GM08714 (cell line): ENCODE data around the gene CDHR5.

ENCODE experiments used
- H3K4me3 ChIP-seq: fragments of 200-500 bp; sonication (Bioruptor generic); 2 replicates; pipeline ENCODE4 v1.5.1; 2014; ENCODE audit warnings: mild to moderate bottlenecking, low read length, inconsistent platforms
- ZNF274 ChIP-seq: IDR thresholded peaks from 2 replicates; pipeline ENCODE4 v1.6.1; 2012; ENCODE audit warnings: mild to moderate bottlenecking, low read depth, low read length

The CDHR5 gene

DNA sequence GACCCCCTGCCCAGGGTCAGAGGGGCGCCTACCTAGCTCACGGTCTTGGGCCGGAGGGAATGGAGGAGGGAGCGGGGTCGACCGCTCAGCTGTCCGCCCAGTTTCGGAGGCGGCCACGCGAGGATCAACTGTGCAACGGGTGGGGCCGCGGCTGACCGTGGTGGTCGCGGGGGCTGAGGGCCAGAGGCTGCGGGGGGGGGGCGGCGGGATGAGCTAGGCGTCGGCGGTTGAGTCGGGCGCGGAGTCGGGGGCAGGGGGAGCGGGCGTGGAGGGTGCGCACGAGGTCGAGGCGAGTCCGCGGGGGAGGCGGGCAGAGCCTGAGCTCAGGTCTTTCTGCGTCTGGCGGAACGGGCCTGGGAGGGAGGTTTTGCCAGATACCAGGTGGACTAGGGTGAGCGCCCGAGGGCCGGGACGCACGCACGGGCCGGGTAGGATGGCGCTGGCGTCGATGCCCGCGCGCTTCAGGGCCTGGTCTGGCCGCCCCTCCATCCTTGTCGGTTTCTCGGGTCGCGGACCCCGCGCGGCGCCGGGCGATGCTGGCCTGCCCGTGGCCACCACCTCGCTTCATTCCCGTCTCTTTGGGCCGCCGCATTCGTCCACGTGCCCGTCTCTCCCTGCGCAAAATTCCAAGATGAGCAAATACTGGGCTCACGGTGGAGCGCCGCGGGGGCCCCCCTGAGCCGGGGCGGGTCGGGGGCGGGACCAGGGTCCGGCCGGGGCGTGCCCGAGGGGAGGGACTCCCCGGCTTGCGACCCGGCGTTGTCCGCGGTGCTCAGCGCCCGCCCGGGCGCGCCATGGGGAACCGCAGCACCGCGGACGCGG is 12.0 kb upstream of the CDHR5 start, which contains the start of gene DRD4:
DRD4 (plus strand) TSS at position 759 of the 822 bp plus-strand sequence; CDS start at position 795, 36 bp downstream.
- no peak for TF ChIP-seq ZNF274
- no peak within 1 kb of the TSS for H3K4me3 ChIP-seq

DNA sequence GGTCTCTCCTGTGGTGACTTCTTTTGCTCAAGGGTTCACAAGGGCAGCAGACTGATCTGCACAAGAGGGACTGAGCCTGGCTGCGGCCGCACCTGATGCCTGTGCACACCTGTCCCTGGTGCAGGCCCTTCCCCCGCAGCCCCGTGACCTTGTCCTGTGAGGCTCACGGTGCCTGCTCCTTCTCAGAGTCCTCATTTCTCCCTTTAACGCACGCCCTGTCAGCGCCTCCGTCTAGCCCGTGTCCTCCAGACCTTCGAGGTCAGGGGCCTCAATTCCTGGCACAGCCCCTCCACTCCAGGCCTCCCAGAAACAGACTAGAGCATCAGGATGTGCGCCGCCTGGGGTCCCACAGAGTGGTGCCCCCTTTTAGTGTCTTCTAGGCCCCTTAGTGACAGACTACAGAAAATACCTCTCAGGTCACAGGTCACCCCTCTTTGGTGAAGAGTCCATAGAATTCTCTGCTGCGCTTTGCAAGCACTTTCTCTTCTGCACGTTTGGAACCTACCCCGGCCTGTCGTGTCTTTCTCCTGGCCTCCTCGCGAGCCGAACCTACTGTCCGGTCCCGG is 11.3 kb upstream of the CDHR5 start:
- H3K4me3 ChIP-seq: no peak overlapping the region

DNA sequence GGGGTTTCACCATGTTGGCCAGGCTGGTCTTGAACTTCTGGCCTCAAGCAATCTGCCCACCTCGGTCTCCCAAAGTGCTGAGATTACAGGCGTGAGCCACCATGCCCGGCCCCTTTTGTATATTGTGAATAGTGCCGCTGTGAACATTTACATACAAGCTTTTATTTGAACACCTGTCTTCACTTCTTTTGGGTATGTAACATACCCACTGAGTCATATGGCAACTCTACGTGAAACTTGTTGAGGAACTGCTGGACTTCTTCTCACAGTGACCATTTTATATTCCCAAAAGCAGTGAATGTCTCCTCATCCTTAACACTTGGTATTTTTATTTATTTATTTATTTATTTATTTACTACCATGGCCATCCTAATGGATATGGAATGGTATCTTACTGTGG is 6.1 kb upstream of the CDHR5 start:
- TF ChIP-seq ZNF274: no peak
- no peak overlapping the region for H3K4me3 ChIP-seq

More for the DNA sequence above, 11.3 kb upstream of the CDHR5 start:
- no peak for TF ChIP-seq ZNF274

DNA sequence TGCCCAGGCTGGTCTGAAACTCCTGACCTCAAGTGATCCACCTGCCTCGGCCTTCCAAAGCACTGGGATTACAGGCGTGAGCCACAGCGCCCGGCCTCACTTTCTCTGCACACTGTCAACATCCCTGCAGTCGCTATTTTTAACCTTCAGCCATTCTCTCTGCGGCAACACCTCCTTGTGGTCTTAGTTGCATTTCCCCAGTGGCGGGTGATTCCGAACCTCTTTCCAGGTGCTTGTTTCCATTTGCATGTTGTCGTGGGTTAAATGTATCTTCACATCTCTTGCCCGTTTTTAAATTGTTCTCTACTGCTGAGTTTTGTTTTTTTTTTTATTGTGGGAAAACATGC is 4.5 kb upstream of the CDHR5 start:
- no peak overlapping the region; the same call in 1 of the 2 replicates for H3K4me3 ChIP-seq
- no peak for TF ChIP-seq ZNF274

DNA sequence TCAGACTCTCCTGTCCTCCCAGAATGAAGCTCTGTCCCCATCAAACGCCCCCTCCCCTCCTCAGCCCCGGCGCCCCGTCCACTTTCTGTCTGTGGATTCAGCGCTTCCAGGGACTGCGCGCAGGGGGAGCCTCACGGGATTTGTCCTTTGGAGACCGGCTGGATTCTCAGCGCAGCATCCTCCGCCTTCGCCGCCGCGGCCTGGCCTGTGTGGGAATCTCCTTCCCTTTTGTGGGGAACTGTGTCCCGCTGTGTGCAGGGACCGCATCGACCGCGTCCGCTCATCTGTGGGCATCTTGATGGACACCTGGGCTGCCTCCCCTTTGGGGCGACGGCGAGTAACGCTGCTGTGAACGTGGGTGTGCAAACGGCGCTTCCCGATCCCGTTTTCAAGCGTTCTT is 3.3 kb upstream of the CDHR5 start:
- TF ChIP-seq ZNF274: no peak
- no peak overlapping the region; the same call in 1 of the 2 replicates for H3K4me3 ChIP-seq

DNA sequence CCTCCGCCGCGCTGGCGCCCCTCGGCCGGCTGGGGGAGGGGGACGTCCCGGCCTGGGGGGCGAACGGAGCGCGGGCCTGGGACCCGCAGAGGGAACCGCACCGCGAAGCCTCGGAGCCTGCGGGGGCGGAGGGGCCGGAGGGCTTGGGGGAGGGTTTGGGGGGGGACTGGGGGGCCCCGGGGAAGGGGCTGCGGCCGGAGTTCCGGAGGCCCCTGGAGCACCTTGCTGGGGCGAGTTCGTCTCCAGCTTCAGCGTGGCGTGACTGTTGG is 2.5 kb upstream of the CDHR5 start:
- TF ChIP-seq ZNF274: no peak
- H3K4me3 ChIP-seq: no peak overlapping the region

DNA sequence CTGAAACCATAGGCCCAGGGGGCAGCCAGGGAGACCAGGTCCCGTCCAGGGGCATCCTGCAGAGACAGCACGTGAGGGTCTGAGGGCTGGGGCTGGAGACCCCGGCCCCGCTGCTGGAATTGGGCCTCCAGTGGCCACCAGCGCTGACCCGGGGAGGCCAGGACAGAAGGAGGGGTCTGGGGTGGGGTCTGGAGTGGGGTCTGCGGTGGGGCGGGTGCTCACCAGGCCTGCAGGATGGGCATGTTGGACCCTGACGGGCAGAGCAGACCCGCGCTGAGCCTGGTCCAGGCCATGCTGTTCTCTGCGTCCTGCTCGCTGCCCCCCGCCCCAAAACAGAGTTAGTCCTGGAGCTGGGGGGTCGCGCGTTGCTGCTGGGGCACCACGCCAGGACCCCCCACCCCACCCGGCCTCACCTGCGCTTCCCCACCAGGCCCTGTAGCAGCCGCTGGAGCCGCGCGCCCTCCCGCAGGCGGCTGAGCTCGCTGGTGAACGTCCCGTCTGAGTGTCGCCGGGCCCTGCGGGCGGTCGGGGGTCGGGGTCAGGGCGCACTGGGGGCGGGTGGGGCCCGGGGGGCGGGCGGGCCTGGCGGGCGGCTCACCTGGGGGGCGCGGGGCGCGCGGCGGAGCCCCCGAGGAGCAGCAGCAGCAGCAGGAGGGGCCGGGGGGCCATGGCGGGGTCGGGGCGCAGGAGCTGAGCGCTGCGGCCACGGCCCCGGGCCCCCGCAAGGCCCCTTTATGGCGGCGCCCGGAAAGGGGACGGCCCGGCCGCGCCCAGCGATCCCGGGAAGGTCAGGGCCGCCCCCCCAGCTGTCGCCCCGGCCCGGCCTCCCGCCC is 1.9 kb upstream of the CDHR5 start, which contains the start of gene SCT:
SCT (minus strand) TSS at position 707 of the 833 bp plus-strand sequence; CDS start at position 669, 38 bp downstream.
- H3K4me3 ChIP-seq: no peak within 1 kb of the TSS

DNA sequence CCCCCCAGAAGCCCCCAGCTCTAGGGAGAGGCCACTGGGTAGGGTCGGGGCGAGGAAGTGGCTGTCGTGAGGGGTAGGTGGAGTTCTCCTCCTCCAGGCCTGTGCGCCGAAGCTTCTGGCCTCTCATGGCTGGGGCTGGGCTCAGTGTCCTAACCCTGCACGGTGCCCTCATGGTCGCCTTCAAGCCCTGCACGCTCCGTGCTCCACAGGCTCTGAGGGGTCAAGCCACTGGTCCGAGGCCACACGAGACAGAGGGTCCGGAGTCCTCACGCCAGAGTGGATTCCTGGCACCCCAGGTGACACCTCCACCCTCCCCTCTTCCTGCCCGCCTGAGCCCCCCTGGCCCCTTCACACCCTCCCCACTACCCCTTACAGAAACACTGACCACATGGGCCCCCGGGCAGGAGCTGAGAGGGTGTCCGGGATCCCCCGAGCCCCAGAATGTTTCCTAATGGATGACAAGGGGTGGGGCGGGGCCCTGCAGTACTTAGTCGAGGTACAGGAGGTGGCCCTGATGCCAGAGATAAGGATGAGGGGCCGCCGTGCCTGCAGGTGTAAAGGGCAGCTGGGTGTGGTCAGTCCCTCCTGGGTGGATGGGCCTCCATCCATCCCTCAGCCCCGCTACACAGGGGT is 997 bp upstream of the CDHR5 start:
- H3K4me3 ChIP-seq: no peak overlapping the region
- TF ChIP-seq ZNF274: no peak

More for the DNA sequence above, 1.9 kb upstream of the CDHR5 start, which contains the start of gene SCT:
- no peak for TF ChIP-seq ZNF274

DNA sequence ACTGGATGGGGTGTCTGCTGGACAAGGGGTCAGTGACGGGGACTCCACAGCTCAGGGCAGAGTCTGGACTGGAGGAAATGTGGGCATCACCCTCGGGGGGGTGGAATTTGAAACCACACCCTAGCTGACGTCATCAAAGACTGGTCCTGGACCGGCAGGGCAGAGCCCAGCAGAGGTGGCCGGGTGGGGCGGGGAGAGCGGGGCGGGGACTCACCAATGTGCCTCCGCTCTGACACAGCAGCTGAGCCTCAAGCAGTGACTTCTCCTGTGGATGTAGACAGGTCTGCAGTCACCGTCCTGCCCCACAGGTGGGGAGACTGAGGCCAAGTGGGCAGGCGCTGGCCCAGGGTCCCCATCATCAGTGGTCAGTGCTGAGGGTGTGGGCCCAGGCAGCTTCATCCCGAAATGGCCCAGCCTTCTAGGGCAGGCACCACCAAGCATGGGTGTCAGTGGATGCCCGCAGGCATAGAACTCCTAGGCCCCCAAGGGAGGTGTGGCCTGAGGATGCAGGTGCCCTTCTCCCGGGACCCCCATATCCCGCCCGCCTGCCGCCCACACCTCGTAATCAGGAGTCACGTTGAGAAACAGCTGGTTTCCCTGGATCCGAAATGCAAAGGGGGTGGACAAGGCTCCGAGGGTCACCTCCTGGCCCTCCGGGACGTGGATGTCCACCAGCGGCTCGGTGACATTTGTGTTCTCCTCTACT is 603 bp downstream of the CDHR5 start:
- TF ChIP-seq ZNF274: no peak
- no peak overlapping the region for H3K4me3 ChIP-seq

DNA sequence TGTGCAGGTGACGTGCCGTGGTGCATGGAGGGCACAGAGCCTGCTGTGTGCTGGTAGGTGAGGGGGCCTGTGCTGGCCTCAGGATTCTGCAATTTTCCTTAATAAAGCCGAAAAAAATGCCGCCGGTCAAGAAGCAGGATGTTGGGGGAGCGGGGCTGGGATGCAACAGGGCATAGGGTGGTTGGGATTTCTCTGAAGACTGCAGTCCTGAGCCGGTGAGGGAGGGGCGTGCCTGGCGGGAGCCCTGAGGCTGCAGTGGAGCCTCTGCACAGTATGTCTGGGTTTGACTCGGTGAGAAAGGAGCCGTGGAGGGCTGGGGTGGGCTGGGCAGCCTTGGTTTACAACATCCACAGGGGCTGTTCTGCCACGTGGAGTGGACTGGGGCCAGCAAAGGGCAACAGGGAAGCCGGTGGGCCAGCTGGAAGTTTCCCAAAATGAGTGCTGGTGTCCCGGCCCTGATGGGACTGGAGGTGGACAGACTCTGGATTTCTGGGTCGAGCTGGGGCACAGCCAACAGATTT is 1.3 kb downstream of the CDHR5 start:
- H3K4me3 ChIP-seq: no peak overlapping the region
- no peak for TF ChIP-seq ZNF274

DNA sequence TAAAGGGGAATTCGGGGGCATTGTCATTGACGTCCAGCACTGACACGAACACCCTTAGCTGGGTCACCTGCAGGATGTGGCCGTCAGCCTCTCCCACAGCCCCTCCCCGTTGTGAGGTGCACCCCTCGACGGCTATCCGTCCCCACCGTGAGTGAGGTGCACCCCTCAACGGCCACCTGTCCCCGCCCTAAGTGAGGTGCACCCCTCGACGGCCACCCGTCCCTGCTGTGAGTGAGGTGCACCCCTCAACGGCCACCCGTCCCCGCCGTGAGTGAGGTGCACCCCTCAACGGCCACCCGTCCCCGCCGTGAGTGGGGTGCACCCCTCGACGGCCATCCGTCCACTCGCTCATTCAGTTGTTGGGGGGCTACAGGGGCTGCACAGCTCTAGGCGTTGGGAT is 2.9 kb downstream of the CDHR5 start:
- TF ChIP-seq ZNF274: no peak
- no peak overlapping the region for H3K4me3 ChIP-seq

DNA sequence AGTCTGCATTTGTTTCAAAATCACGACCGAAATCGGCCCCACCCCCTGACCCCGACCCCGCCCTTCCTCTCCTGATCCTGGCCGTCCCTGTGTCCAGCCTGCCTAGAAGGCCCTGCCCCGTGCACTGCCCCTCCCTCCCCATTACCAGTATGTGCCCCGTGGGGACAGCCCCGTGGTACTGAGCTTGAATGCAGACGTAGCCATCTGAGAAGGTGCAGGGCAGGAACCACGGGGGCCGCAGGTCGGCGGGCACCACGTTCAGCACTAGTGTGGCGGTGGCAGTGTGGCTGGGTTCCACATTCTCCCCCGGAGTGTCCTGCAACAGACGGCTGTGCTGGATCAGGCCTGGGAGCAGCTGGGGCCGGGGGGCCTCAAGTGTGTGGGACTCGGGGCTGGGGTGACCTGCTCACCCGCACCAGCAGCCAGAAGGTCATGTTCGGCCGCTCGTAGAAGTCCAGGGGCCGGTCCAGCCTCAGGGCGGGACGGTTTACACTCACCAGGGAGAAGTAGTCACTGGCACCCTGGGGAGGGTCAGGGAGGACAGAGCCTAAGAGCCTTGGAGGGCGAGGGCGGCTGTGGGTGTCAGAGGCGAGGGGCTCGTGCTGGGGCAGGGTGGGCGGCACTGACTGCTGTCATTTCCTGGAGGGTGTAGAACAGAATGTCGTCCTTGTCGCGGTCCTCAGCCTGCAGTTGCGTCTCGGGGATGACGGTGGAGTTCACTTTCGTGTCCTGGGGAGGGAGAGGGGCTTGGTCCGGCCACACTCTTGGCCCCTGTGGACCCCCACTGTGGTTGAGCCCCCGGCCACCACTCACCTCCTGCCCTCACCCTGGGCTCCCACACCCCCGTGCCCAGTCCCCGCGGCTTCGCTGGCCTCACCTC is 3.6 kb downstream of the CDHR5 start:
- no peak overlapping the region for H3K4me3 ChIP-seq
- TF ChIP-seq ZNF274: no peak
